ENCODE measurements around the gene LASP1. TPM values are rescaled to one million over a fixed set of nuclear protein-coding genes. Genes with fewer than 3 reads are reported as not detected.

Gene LASP1
- polyA plus RNA-seq, 1 donor = 135 TPM

DNA sequence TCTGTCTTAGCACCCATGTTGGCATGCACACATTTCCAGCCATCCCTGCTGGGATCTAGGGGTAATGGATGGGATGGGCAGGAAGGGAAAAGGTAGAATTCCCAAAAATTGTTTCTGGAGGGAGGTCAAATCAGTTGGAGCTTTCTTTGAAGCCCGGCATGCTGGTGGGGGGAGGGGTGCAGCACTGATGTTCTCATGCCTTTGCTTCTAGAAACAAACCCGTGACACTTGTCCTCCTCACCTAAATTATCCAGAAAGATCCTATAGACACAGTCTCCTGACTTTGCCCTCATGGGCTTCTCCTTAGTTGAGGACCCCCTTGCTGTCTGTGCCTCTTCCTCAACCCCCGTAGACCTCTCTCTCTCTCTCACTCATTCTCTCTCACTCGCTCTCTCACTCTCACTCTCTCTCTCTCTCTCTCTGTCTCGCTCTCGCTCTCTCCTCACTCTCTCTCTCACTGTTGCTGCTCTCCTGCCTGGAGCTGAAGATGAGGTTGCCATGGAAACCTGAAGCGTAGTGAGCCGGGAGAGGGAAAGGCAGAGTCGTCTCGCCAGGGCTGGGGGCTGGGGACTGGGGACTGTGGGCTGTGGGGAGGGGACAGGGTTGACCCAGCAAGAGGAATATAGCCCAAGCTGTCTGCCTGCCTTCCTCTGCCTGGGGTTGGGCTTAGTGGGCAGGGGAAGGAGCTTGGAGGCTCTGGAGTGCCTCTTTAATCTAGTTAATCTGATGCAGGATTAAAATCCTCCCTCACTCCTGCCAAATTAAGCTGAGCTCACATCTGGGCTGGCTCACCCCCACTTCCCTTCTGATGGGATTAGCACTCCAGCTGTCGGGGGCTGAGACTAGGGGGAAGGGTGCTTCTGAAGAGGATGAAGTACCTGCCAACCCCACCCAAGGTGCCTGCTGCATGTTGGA is 16.1 kb downstream of the LASP1 start:
- DNase-seq = no peak

- DNase-seq = no peak
Observed at GRCh38 chr17:38886643-38887010, 16.8 kb downstream of the LASP1 start.

DNA sequence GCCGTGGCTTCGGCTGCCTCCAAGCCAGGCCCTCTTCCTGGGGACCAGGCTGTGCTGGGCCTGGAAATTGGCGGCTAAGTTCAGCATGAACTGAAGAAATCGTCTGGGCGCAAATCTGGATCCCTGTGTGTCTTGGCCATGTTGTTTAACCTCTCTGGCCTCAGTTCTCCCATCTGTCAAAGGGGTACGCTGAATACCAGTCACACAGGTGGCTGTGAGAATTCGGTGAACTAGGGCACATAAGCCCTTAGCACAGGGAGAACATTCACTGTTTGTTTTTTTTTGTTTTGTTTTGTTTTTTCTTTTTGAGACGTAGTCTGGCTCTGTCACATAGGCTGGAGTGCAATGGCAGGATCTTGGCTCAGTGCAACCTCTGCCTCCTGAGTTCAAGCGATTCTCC is 19.0 kb downstream of the LASP1 start:
- DNase-seq = no peak

GRCh38 chr17:38889745-38890409 is 20.0 kb downstream of the LASP1 start:
- DNase-seq = no peak

DNA sequence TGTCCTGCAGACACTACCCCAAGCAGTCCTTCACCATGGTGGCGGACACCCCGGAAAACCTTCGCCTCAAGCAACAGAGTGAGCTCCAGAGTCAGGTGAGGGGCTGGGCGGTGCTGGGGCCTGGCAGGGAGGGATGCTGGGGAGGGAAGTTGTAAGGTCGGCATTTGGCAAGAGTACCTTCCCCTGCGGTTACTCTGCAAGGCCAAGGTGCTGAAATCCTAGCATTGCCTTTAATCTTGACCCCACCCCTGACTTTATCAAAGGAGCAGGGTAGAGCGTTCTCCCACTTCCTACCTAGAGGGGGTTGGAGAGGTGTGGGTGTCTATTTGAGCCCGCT is 20.5 kb downstream of the LASP1 start:
- DNase-seq = no peak

- no peak for DNase-seq
Observed at GRCh38 chr17:38891441-38891840, 21.6 kb downstream of the LASP1 start.

- no peak for DNase-seq
Observed at GRCh38 chr17:38892083-38892482, 22.2 kb downstream of the LASP1 start.

GRCh38 chr17:38892620-38893019 is 22.8 kb downstream of the LASP1 start:
- no peak for DNase-seq

DNA sequence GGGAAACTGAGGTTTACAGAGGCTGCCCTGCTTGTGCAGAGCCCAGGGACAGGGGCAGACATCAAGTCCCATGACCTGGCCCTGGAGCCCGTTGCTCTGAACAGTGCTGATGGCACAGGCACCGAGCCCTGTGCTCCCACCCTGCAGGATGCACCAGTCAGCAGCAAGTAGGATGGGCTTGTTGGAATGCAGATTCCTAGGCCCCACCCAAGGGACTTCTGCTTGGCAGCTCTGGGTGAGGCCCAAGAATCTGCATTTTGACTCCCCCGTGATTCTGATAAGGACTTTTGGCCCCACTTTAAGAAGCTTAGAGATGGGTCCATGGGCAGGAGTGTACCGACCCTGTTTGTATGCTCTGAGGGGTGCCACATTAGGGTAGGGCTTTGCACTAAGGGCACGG is 23.3 kb downstream of the LASP1 start:
- DNase-seq = no peak

GRCh38 chr17:38893607-38894006 is 23.7 kb downstream of the LASP1 start:
- DNase-seq = no peak

GRCh38 chr17:38894276-38894675 is 24.4 kb downstream of the LASP1 start:
- no peak for DNase-seq

GRCh38 chr17:38896346-38896954 is 26.6 kb downstream of the LASP1 start:
- DNase-seq = no peak

GRCh38 chr17:38897176-38897575 is 27.3 kb downstream of the LASP1 start:
- DNase-seq = no peak

GRCh38 chr17:38897671-38898290 is 27.9 kb downstream of the LASP1 start:
- DNase-seq = no peak

DNA sequence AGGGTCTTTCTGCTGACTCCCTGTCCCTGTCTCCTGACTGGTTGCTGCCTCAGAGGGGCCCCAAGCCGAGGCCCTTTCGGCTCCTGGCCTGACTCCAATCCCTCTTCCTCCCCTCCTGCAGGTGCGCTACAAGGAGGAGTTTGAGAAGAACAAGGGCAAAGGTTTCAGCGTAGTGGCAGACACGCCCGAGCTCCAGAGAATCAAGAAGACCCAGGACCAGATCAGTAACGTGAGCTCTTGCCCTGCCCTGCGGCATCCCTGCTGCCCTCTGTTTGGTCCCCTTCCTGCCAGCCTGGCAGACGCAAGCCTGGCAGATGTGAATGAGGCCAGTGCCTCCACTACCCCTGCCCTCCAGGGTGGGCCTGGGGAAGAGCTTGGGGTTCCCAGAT is 28.4 kb downstream of the LASP1 start:
- DNase-seq = no peak

- DNase-seq = no peak
Observed at GRCh38 chr17:38898812-38899348, 29.0 kb downstream of the LASP1 start.

DNA sequence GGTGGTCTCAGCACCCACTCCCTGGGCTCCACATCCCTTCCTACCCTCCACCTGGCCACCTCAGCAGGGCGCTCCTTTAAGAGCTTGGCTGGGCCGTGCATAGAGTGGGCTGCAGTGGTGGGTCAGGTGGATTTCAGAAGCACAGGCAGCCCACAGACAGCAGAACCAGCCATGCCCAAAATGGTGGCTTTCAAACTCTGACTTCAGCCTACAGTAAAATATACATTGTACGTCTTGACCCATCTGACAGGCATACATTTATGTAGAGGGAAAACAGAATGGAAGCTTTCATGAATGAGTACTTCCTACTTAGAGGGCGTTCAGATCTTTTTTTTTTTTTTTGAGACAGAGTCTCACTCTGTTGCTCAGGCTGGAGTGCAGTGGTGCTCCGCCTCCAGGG is 29.6 kb downstream of the LASP1 start:
- DNase-seq = no peak

DNA sequence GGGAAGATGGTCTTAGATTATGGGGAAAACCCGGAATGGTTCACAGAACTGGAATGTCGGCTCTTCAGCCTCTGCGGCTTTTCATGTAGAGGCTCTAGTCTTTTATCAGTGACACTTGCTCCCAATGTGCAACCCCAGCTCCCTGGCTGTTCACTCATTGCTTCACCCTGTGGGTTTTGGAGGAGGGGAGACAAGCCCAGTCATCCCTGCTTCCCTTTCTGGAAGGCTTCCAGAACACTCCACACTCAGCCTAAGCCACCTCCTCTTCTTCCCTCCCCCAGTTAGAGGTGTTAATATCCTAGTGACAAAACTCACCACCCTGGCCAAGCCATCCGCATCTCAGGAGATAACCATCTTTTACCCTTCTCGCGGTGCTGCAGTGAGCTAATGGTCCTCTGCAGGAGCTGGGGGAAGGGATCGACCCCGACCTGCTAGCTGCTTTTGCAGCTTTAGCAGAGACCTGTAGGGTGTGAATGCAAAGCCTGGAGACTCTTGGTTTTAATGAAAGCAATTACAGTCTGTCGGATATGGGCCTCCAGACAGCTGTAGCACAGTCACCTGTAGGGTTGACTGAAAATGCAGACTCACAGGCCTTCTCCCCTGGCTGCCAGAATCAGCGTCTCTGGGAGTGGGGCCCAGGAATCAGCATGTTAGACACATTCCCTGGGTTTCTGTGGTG is 31.3 kb downstream of the LASP1 start:
- no peak for DNase-seq

DNA sequence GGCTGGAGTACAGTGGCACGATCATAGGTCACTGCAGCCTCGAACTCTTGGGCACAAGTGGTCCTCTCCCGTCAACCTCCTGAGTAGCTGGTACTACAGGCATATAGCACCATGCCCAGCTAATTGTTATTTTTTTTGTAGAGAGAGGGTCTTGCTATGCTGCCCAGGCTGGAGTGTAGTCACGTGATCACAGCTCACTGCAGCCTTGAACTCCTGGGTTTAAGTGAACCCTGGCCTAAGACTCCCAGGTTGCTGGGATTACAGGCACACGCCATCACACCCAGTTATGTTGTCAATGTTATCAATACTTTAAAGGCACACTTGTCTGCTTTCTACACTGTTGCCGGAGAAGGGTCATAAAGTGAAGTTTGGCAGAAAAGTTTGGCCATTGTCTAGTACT is 33.5 kb downstream of the LASP1 start:
- no peak for DNase-seq

GRCh38 chr17:38904892-38905291 is 35.0 kb downstream of the LASP1 start:
- no peak for DNase-seq

- DNase-seq = no peak
Observed at GRCh38 chr17:38905375-38905774, 35.5 kb downstream of the LASP1 start.
